WTC11 (cell line): ENCODE results near the gene NME5. TPM values are rescaled to one million over a fixed set of nuclear protein-coding genes. Genes with fewer than 3 reads are reported as not detected.

Experiments
- ATAC-seq: fragments of 200-7000 bp; cut with Tn5 transposase; 2 replicates; pipeline ENCODE4 v1.10.0; 2021; ENCODE audit warnings: mild to moderate bottlenecking, moderate library complexity
- CTCF ChIA-PET: fragments of 300-600 bp; sonication (Branson Sonifier 250); formaldehyde crosslinking; loops from one replicate; lab custom pipeline; 2021; ENCODE audit warnings: antibody characterized with exemption; lab: Charles Lee
- POLR2A ChIA-PET: fragments of 350-600 bp; sonication (Branson Sonifier 250); formaldehyde crosslinking; loops from one replicate; lab custom pipeline; 2021; ENCODE audit warnings: antibody characterized with exemption; lab: Charles Lee
- DNase-seq: peaks from one replicate; pipeline ENCODE4 v3.0.0; 2021; ENCODE audit warnings: low spot score
- H3K27ac Mint-ChIP-seq: 2 replicates; pipeline ENCODE4 v1.8.0; 2021; ENCODE audit warnings: mixed read lengths
- H3K27me3 Mint-ChIP-seq: 2 replicates; pipeline ENCODE4 v1.8.0; 2021; ENCODE audit warnings: low read depth, mild to moderate bottlenecking, moderate library complexity, mixed read lengths
- H3K36me3 Mint-ChIP-seq: 2 replicates; pipeline ENCODE4 v1.8.0; 2021; ENCODE audit warnings: mixed read lengths
- H3K4me1 Mint-ChIP-seq: 2 replicates; pipeline ENCODE4 v1.8.0; 2022; ENCODE audit warnings: mixed read lengths
- H3K4me3 Mint-ChIP-seq: 2 replicates; pipeline ENCODE4 v1.8.0; 2021; ENCODE audit warnings: mild to moderate bottlenecking, moderate library complexity, mixed read lengths
- H3K9me3 Mint-ChIP-seq: 2 replicates; pipeline ENCODE4 v1.8.0; 2021; ENCODE audit warnings: mixed read lengths
- JUN ChIP-seq: sonication (generic); formaldehyde crosslinking; IDR thresholded peaks from 2 replicates; pipeline ENCODE4 v1.8.0; 2023; ENCODE audit warnings: mild to moderate bottlenecking, missing genetic modification reagents
- USF2 ChIP-seq: sonication (generic); formaldehyde crosslinking; IDR thresholded peaks from 2 replicates; pipeline ENCODE4 v1.8.1; 2023; ENCODE audit warnings: mild to moderate bottlenecking, missing genetic modification reagents, moderate library complexity
- ZMAT4 ChIP-seq: fragments of 250-450 bp; sonication (Bioruptor Pico); IDR thresholded peaks from 2 replicates; pipeline ENCODE4 v1.9.0; 2021; ENCODE audit warnings: mild to moderate bottlenecking
- ZNF317 ChIP-seq: sonication (generic); formaldehyde crosslinking; IDR thresholded peaks from 2 replicates; pipeline ENCODE4 v1.8.1; 2023; ENCODE audit warnings: low read depth, mild to moderate bottlenecking, moderate library complexity, missing genetic modification reagents, borderline replicate concordance
- ZNF425 ChIP-seq: fragments of 250-450 bp; sonication (Bioruptor Pico); conservative IDR thresholded peaks from 2 replicates; pipeline ENCODE4 v1.9.0; 2021; ENCODE audit warnings: mild to moderate bottlenecking
- total RNA-seq: library from RNA; stranded (reverse); gene quantifications from 3 replicates; pipeline ENCODE4 v1.2.3, GENCODE V29; 2021
- TF ChIP-seq, protein P1 (sequence below): sonication (generic); formaldehyde crosslinking; conservative IDR thresholded peaks from 2 replicates; pipeline ENCODE4 v1.8.1; 2023; ENCODE audit warnings: mild to moderate bottlenecking, low read depth, missing genetic modification reagents, moderate library complexity
- TF ChIP-seq, protein P2 (sequence below): fragments of 250-450 bp; sonication (Bioruptor Pico); IDR thresholded peaks from 2 replicates; pipeline ENCODE4 v1.8.0; 2021; ENCODE audit warnings: mild to moderate bottlenecking
- TF ChIP-seq, protein P3 (sequence below): sonication (generic); formaldehyde crosslinking; IDR thresholded peaks from 2 replicates; pipeline ENCODE4 v1.8.0; 2023; ENCODE audit warnings: missing genetic modification reagents, mild to moderate bottlenecking, borderline replicate concordance
- TF ChIP-seq, protein P4 (sequence below): sonication (generic); formaldehyde crosslinking; IDR thresholded peaks from 2 replicates; pipeline ENCODE4 v1.8.1; 2022; ENCODE audit warnings: low read depth, mild to moderate bottlenecking, moderate library complexity, missing genetic modification reagents, borderline replicate concordance
- TF ChIP-seq, protein P5 (sequence below): sonication (generic); formaldehyde crosslinking; IDR thresholded peaks from 2 replicates; pipeline ENCODE4 v1.8.1; 2022; ENCODE audit warnings: missing genetic modification reagents, borderline replicate concordance

The NME5 gene
- total RNA-seq, 1 experiment from 2014 or later, result 0.74 TPM

- TF ChIP-seq, protein P1, sequence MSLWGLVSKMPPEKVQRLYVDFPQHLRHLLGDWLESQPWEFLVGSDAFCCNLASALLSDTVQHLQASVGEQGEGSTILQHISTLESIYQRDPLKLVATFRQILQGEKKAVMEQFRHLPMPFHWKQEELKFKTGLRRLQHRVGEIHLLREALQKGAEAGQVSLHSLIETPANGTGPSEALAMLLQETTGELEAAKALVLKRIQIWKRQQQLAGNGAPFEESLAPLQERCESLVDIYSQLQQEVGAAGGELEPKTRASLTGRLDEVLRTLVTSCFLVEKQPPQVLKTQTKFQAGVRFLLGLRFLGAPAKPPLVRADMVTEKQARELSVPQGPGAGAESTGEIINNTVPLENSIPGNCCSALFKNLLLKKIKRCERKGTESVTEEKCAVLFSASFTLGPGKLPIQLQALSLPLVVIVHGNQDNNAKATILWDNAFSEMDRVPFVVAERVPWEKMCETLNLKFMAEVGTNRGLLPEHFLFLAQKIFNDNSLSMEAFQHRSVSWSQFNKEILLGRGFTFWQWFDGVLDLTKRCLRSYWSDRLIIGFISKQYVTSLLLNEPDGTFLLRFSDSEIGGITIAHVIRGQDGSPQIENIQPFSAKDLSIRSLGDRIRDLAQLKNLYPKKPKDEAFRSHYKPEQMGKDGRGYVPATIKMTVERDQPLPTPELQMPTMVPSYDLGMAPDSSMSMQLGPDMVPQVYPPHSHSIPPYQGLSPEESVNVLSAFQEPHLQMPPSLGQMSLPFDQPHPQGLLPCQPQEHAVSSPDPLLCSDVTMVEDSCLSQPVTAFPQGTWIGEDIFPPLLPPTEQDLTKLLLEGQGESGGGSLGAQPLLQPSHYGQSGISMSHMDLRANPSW (CRISPR knock-in tag), result no peak
- TF ChIP-seq, protein P2, sequence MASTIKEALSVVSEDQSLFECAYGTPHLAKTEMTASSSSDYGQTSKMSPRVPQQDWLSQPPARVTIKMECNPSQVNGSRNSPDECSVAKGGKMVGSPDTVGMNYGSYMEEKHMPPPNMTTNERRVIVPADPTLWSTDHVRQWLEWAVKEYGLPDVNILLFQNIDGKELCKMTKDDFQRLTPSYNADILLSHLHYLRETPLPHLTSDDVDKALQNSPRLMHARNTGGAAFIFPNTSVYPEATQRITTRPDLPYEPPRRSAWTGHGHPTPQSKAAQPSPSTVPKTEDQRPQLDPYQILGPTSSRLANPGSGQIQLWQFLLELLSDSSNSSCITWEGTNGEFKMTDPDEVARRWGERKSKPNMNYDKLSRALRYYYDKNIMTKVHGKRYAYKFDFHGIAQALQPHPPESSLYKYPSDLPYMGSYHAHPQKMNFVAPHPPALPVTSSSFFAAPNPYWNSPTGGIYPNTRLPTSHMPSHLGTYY (CRISPR knock-in tag), result no peak
- TF ChIP-seq ZNF317 (CRISPR knock-in tag) (no peak), JUN (CRISPR knock-in tag) (no peak)
- TF ChIP-seq, protein P3, sequence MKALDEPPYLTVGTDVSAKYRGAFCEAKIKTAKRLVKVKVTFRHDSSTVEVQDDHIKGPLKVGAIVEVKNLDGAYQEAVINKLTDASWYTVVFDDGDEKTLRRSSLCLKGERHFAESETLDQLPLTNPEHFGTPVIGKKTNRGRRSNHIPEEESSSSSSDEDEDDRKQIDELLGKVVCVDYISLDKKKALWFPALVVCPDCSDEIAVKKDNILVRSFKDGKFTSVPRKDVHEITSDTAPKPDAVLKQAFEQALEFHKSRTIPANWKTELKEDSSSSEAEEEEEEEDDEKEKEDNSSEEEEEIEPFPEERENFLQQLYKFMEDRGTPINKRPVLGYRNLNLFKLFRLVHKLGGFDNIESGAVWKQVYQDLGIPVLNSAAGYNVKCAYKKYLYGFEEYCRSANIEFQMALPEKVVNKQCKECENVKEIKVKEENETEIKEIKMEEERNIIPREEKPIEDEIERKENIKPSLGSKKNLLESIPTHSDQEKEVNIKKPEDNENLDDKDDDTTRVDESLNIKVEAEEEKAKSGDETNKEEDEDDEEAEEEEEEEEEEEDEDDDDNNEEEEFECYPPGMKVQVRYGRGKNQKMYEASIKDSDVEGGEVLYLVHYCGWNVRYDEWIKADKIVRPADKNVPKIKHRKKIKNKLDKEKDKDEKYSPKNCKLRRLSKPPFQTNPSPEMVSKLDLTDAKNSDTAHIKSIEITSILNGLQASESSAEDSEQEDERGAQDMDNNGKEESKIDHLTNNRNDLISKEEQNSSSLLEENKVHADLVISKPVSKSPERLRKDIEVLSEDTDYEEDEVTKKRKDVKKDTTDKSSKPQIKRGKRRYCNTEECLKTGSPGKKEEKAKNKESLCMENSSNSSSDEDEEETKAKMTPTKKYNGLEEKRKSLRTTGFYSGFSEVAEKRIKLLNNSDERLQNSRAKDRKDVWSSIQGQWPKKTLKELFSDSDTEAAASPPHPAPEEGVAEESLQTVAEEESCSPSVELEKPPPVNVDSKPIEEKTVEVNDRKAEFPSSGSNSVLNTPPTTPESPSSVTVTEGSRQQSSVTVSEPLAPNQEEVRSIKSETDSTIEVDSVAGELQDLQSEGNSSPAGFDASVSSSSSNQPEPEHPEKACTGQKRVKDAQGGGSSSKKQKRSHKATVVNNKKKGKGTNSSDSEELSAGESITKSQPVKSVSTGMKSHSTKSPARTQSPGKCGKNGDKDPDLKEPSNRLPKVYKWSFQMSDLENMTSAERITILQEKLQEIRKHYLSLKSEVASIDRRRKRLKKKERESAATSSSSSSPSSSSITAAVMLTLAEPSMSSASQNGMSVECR (CRISPR knock-in tag), result no peak
These were observed 46.8 kb upstream of the NME5 start (continued) for GRCh38 chr5:138186002-138186447.

DNA sequence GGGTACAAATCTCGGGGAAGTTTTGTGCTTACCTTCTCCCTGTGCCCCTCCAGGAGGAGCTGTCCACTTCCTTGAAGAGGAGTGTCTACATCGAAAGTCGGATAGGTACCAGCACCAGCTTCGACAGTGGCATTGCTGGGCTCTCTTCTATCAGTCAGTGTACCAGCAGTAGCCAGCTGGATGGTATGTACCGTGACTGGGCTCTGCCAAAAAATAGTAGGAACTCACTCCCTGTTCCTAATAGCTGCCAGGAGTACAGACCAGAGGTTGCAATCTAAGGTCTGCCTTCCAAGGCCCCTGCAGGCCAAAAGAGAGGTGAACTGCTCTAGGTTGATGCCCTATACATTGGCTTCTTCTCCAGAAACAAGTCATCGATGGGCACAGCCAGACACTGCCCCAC, 43.6 kb upstream of the NME5 start:
- no peaks in the 10 kb centered on the region for H3K27me3 Mint-ChIP-seq
- H3K27ac Mint-ChIP-seq, result no peak overlapping the region
- no peak for TF ChIP-seq ZNF425 (CRISPR knock-in tag)
- no peak for TF ChIP-seq ZMAT4 (CRISPR knock-in tag)
- TF ChIP-seq, protein P4, sequence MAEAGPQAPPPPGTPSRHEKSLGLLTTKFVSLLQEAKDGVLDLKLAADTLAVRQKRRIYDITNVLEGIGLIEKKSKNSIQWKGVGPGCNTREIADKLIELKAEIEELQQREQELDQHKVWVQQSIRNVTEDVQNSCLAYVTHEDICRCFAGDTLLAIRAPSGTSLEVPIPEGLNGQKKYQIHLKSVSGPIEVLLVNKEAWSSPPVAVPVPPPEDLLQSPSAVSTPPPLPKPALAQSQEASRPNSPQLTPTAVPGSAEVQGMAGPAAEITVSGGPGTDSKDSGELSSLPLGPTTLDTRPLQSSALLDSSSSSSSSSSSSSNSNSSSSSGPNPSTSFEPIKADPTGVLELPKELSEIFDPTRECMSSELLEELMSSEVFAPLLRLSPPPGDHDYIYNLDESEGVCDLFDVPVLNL (CRISPR knock-in tag), result no peak
- no peak for TF ChIP-seq USF2
- TF ChIP-seq, protein P5, sequence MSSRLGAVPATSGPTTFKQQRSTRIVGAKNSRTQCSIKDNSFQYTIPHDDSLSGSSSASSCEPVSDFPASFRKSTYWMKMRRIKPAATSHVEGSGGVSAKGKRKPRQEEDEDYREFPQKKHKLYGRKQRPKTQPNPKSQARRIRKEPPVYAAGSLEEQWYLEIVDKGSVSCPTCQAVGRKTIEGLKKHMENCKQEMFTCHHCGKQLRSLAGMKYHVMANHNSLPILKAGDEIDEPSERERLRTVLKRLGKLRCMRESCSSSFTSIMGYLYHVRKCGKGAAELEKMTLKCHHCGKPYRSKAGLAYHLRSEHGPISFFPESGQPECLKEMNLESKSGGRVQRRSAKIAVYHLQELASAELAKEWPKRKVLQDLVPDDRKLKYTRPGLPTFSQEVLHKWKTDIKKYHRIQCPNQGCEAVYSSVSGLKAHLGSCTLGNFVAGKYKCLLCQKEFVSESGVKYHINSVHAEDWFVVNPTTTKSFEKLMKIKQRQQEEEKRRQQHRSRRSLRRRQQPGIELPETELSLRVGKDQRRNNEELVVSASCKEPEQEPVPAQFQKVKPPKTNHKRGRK (CRISPR knock-in tag), result no peak
- no peaks in the 10 kb centered on the region for H3K9me3 Mint-ChIP-seq
- POLR2A ChIA-PET, result no interaction called here
- DNase-seq (no peak), ATAC-seq (no peak)
- no peak overlapping the region for H3K4me3 Mint-ChIP-seq
- H3K36me3 Mint-ChIP-seq, result peaks cover 67% of the 10 kb centered on the region
- peaks cover 9% of the 10 kb centered on the region for H3K4me1 Mint-ChIP-seq
- CTCF ChIA-PET, result no interaction called here
